Measurements from ENCODE around the gene TFRC. TPM values are rescaled to one million over a fixed set of nuclear protein-coding genes. Genes with fewer than 3 reads are reported as not detected.
"Not testable (repeated sequence)": the region's sequence is repeated elsewhere in the genome, so short reads cannot be mapped to it uniquely, and the experiment has no call there.

The TFRC gene
- total RNA-seq, 6 donors from 2014 or later: 66.0 to 323 (median 234) TPM

DNA sequence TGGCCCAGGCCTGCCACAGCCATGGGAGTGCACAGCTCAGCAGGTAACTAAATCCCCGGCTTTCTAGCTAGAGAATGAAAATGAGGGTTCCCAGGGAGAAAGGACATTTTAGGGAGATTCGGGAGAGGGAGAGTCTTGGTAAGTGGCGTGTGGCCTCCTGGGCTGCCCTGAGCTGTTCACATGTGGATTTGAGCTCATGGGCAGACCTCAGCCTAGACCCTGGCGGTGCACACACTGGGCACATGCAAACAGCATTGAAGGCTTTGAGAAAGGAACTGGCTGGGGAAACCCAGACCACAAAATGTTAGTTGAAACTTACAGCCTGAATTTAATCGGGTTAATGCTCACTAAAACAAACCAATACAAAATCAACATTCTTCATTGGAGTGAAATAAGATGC is 72.4 kb downstream of the TFRC start:
- no peak overlapping the region for H3K27ac ChIP-seq
- no peaks in the 10 kb centered on the region for H3K27me3 ChIP-seq
- no peak overlapping the region for H3K4me3 ChIP-seq
- no peaks in the 10 kb centered on the region for H3K9me3 ChIP-seq
- H3K4me1 ChIP-seq: no peaks in the 10 kb centered on the region
- no peaks in the 10 kb centered on the region for H3K36me3 ChIP-seq
- ATAC-seq (ENCODE audit: low FRiP score in 2 of 2) (no peak), DNase-seq (no peak)
- TF ChIP-seq EP300 (IDR thresholded peaks at IDR 0.05): no peak
- no peak for TF ChIP-seq CTCF (IDR thresholded peaks at IDR 0.05)
- TF ChIP-seq POLR2A (IDR thresholded peaks at IDR 0.05): no peak
- no peak for TF ChIP-seq POLR2AphosphoS5 (IDR thresholded peaks at IDR 0.05)
- 83 to 91% methylated on average over 5 of the region's 5 CpGs for WGBS, 2 donors

- H3K9me3 ChIP-seq: no peaks in the 10 kb centered on the region
- WGBS, 2 donors: 92 to 100% methylated on average over 2 to 6 of the region's 9 CpGs
- no peak overlapping the region for H3K4me3 ChIP-seq
- H3K36me3 ChIP-seq: no peaks in the 10 kb centered on the region
- no peak for TF ChIP-seq CTCF (IDR thresholded peaks at IDR 0.05)
- TF ChIP-seq POLR2A (IDR thresholded peaks at IDR 0.05): no peak
- TF ChIP-seq POLR2AphosphoS5 (IDR thresholded peaks at IDR 0.05): no peak
- no peak for TF ChIP-seq EP300 (IDR thresholded peaks at IDR 0.05)
- no peak overlapping the region for H3K27ac ChIP-seq
- peak in 1 of 2 donors; percentile 53 for DNase-seq
- no peaks in the 10 kb centered on the region for H3K4me1 ChIP-seq
- no peak for ATAC-seq (ENCODE audit: low FRiP score in 2 of 2)
- no peaks in the 10 kb centered on the region for H3K27me3 ChIP-seq
Observed at GRCh38 chr3:196008929-196009328, 73.0 kb downstream of the TFRC start.

DNA sequence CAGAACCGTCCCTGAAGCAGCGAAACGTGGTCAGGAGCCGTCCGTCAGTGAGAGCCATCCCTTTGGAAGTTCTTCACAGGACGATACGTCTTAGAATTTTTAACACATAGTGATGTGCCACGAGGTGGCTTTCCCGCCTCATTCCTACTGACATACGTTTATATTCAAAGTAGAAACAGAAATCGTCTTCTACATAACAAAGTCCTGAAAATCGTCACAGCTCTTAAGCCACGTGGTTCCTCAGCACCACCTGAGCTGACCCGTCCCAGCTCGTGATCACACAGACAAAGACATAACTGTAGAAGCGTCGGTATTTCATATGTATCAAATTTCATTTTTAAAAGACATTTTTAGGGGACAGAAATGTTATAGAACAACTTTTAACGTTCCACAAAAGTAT is 73.5 kb downstream of the TFRC start:
- no peaks in the 10 kb centered on the region for H3K9me3 ChIP-seq
- DNase-seq: no peak
- H3K36me3 ChIP-seq: no peaks in the 10 kb centered on the region
- ATAC-seq (ENCODE audit: low FRiP score in 2 of 2): no peak
- H3K4me3 ChIP-seq: no peak overlapping the region
- no peaks in the 10 kb centered on the region for H3K4me1 ChIP-seq
- 90 to 91% methylated on average over 18 of the region's 18 CpGs for WGBS, 2 donors
- H3K27me3 ChIP-seq: no peaks in the 10 kb centered on the region
- no peak overlapping the region for H3K27ac ChIP-seq
- TF ChIP-seq POLR2A (IDR thresholded peaks at IDR 0.05) (no peak), CTCF (IDR thresholded peaks at IDR 0.05) (no peak), POLR2AphosphoS5 (IDR thresholded peaks at IDR 0.05) (no peak), EP300 (IDR thresholded peaks at IDR 0.05) (no peak)

GRCh38 chr3:196007744-196008335 is 74.0 kb downstream of the TFRC start:
- no peak overlapping the region for H3K4me3 ChIP-seq
- H3K36me3 ChIP-seq: no peaks in the 10 kb centered on the region
- TF ChIP-seq CTCF (IDR thresholded peaks at IDR 0.05) (no peak), POLR2AphosphoS5 (IDR thresholded peaks at IDR 0.05) (no peak), EP300 (IDR thresholded peaks at IDR 0.05) (no peak), POLR2A (IDR thresholded peaks at IDR 0.05) (no peak)
- ATAC-seq (ENCODE audit: low FRiP score in 2 of 2): peak in 1 of 2 donors; percentile 19
- DNase-seq: peak in 1 of 2 donors; percentile 66
- 68 to 77% methylated on average over 8 to 11 of the region's 11 CpGs for WGBS, 2 donors
- no peaks in the 10 kb centered on the region for H3K9me3 ChIP-seq
- H3K27me3 ChIP-seq: no peaks in the 10 kb centered on the region
- no peaks in the 10 kb centered on the region for H3K4me1 ChIP-seq
- H3K27ac ChIP-seq: no peak overlapping the region

DNA sequence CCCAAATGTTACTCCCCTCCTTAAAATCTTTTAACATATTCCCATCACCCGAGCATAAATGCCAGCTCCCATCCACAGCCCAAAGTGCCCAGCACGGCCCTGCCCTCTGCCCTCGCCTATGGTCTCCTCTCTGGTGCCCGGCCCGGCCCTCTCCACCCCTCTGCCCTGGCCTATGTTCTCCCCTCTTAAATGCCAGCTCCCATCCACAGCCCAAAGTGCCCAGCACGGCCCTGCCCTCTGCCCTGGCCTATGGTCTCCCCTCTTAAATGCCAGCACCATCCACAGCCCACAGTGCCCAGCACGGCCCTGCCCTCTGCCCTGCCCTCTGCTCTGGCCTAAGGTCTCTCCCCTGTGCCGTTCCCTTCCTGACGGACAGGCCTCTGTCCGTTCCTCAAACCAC is 76.6 kb downstream of the TFRC start:
- 76 to 84% methylated on average over 9 to 10 of the region's 10 CpGs for WGBS, 2 donors
- H3K4me1 ChIP-seq: not testable (repeated sequence)

DNA sequence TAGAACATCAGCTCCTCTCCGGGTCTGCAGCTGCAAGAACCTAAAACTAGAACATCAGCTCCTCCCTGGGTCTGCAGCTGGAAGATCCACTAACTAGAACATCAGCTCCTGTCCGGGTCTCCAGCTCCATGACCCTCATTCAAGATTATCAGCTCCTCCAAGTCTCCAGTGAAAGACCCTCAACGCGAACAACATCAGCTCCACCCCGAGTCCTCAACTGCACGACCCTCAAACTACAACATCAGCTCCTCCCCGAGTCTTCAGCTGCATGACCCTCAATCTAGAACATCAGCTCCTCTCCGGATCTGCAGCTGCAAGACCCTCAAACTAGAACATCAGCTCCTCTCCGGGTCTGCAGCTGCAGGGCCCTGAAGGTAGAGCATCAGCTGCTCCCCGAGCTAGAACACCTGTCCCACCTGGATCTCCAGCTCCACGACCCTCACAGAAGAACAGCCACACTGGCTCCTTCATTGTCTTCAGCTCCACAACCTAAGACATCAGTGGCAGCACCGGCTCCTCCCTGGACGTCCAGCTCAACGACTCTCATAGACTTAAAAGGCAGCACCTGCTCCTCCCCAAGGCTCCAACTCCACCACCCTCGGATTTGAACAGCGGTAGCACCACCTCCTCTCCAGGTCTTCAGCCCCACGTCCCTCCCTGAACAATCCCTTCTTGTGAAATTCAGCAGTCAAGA is 77.4 kb downstream of the TFRC start:
- H3K4me3 ChIP-seq; H3K27me3 ChIP-seq; DNase-seq; H3K9me3 ChIP-seq; ATAC-seq (ENCODE audit: low FRiP score in 2 of 2); H3K4me1 ChIP-seq; H3K27ac ChIP-seq; H3K36me3 ChIP-seq: not testable (repeated sequence)
- WGBS, 2 donors: 69 to 85% methylated on average over 16 to 17 of the region's 17 CpGs

More for the DNA sequence above, 76.6 kb downstream of the TFRC start:
- not testable (repeated sequence) for H3K27me3 ChIP-seq; ATAC-seq (ENCODE audit: low FRiP score in 2 of 2); H3K36me3 ChIP-seq; H3K4me3 ChIP-seq; DNase-seq; H3K9me3 ChIP-seq; H3K27ac ChIP-seq

Data from upper lobe of left lung (tissue), 6 donors.